H1 (cell line): ENCODE data around the gene LBHD1. TPM values are rescaled to one million over a fixed set of nuclear protein-coding genes. Genes with fewer than 3 reads are reported as not detected.

Source experiments
- EGR1 ChIP-seq: IDR thresholded peaks from 2 replicates; pipeline ENCODE4 v1.6.1; 2011; ENCODE audit warnings: low read depth, low read length, borderline replicate concordance
- GABPA ChIP-seq: IDR thresholded peaks from 2 replicates; pipeline ENCODE4 v1.6.1; 2011; ENCODE audit warnings: mild to moderate bottlenecking, low read length, moderate library complexity, borderline replicate concordance; ENCODE audit not compliant: insufficient read depth
- KDM4A ChIP-seq: IDR thresholded peaks from one replicate; pipeline ENCODE4 v1.7.1; 2012; ENCODE audit warnings: low read depth, mild to moderate bottlenecking, moderate library complexity, low read length, inconsistent platforms; ENCODE audit not compliant: severe bottlenecking
- SRF ChIP-seq: IDR thresholded peaks from 2 replicates; pipeline ENCODE4 v1.6.1; 2011; ENCODE audit warnings: mild to moderate bottlenecking, low read depth, low read length, moderate library complexity
- ZNF274 ChIP-seq: IDR thresholded peaks from 2 replicates; pipeline ENCODE4 v1.7.0; 2012; ENCODE audit warnings: low read length, borderline replicate concordance; ENCODE audit errors: extremely low read depth
- polyA plus RNA-seq, 7 experiments: library from polyadenylated mRNA; depleted of rRNA in 3 of 7; stranded (reverse) in 5 of 7; unstranded in 2 of 7; fragments of >200 nt in 5 of 7; fragments of 200-250 nt in 2 of 7; gene quantifications; 1 replicate in 5 of 7; 2 replicates in 1 of 7; 4 replicates in 1 of 7; pipeline versions ENCODE4 v1.2.1 to v1.2.3, GENCODE V29; 2011 to 2013; ENCODE audit warnings: missing spikeins in 2 of 7, mixed read lengths in 2 of 7
- total RNA-seq: library from RNA; stranded (reverse); fragmentation: NEBNext Ultra II Directional; extraction: Animal tissue kit (Norgen Biotek cat#: 25700); gene quantifications from 2 replicates; pipeline ENCODE4 v1.2.1, GENCODE V29; 2021
- TF ChIP-seq, protein P1 (sequence below): fragments of 300-600 bp; sonication (generic); IDR thresholded peaks from 2 replicates; pipeline ENCODE4 v1.7.1; 2012; ENCODE audit warnings: low read length, moderate library complexity, mild to moderate bottlenecking, inconsistent platforms; ENCODE audit not compliant: insufficient replicate concordance

Gene LBHD1
- total and polyA plus RNA-seq, 2 of the 8 experiments (the other 6 are each of a cell fraction or from before 2014, with no cell fraction given): 2.3 to 5.2 TPM

DNA sequence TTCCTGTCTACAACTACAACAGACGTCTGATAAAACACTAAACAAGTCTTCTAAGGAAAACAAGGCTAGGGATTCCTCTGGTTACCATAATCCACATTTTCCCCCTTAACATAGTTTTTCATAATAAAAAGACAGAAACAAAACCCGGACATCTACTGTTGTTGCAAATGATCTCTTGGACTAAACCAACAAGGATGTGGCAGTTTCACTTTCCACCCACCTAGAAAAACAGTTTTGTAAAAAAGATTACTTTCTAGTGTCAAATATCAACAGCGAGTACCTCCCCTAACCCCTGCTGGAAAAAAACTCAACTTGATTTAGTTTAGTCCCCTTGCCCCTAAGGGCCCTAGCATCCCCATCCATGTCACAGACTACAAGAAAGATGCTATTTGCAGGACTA lies 40.8 kb upstream of the LBHD1 start (continued):
- TF ChIP-seq, protein P1, sequence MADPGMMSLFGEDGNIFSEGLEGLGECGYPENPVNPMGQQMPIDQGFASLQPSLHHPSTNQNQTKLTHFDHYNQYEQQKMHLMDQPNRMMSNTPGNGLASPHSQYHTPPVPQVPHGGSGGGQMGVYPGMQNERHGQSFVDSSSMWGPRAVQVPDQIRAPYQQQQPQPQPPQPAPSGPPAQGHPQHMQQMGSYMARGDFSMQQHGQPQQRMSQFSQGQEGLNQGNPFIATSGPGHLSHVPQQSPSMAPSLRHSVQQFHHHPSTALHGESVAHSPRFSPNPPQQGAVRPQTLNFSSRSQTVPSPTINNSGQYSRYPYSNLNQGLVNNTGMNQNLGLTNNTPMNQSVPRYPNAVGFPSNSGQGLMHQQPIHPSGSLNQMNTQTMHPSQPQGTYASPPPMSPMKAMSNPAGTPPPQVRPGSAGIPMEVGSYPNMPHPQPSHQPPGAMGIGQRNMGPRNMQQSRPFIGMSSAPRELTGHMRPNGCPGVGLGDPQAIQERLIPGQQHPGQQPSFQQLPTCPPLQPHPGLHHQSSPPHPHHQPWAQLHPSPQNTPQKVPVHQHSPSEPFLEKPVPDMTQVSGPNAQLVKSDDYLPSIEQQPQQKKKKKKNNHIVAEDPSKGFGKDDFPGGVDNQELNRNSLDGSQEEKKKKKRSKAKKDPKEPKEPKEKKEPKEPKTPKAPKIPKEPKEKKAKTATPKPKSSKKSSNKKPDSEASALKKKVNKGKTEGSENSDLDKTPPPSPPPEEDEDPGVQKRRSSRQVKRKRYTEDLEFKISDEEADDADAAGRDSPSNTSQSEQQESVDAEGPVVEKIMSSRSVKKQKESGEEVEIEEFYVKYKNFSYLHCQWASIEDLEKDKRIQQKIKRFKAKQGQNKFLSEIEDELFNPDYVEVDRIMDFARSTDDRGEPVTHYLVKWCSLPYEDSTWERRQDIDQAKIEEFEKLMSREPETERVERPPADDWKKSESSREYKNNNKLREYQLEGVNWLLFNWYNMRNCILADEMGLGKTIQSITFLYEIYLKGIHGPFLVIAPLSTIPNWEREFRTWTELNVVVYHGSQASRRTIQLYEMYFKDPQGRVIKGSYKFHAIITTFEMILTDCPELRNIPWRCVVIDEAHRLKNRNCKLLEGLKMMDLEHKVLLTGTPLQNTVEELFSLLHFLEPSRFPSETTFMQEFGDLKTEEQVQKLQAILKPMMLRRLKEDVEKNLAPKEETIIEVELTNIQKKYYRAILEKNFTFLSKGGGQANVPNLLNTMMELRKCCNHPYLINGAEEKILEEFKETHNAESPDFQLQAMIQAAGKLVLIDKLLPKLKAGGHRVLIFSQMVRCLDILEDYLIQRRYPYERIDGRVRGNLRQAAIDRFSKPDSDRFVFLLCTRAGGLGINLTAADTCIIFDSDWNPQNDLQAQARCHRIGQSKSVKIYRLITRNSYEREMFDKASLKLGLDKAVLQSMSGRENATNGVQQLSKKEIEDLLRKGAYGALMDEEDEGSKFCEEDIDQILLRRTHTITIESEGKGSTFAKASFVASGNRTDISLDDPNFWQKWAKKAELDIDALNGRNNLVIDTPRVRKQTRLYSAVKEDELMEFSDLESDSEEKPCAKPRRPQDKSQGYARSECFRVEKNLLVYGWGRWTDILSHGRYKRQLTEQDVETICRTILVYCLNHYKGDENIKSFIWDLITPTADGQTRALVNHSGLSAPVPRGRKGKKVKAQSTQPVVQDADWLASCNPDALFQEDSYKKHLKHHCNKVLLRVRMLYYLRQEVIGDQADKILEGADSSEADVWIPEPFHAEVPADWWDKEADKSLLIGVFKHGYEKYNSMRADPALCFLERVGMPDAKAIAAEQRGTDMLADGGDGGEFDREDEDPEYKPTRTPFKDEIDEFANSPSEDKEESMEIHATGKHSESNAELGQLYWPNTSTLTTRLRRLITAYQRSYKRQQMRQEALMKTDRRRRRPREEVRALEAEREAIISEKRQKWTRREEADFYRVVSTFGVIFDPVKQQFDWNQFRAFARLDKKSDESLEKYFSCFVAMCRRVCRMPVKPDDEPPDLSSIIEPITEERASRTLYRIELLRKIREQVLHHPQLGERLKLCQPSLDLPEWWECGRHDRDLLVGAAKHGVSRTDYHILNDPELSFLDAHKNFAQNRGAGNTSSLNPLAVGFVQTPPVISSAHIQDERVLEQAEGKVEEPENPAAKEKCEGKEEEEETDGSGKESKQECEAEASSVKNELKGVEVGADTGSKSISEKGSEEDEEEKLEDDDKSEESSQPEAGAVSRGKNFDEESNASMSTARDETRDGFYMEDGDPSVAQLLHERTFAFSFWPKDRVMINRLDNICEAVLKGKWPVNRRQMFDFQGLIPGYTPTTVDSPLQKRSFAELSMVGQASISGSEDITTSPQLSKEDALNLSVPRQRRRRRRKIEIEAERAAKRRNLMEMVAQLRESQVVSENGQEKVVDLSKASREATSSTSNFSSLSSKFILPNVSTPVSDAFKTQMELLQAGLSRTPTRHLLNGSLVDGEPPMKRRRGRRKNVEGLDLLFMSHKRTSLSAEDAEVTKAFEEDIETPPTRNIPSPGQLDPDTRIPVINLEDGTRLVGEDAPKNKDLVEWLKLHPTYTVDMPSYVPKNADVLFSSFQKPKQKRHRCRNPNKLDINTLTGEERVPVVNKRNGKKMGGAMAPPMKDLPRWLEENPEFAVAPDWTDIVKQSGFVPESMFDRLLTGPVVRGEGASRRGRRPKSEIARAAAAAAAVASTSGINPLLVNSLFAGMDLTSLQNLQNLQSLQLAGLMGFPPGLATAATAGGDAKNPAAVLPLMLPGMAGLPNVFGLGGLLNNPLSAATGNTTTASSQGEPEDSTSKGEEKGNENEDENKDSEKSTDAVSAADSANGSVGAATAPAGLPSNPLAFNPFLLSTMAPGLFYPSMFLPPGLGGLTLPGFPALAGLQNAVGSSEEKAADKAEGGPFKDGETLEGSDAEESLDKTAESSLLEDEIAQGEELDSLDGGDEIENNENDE: no peak
- no peak for TF ChIP-seq EGR1
- no peak for TF ChIP-seq KDM4A
- TF ChIP-seq SRF: no peak
- no peak for TF ChIP-seq GABPA
- TF ChIP-seq ZNF274: no peak
- TF ChIP-seq, all 59 proteins: peak for 0
